Hepatocyte (in vitro differentiated cells): ENCODE results near the gene UTRN. TPM values are rescaled to one million over a fixed set of nuclear protein-coding genes. Genes with fewer than 3 reads are reported as not detected.

Experiments
- DNase-seq: peaks from one replicate; pipeline ENCODE4 v3.0.0-alpha.2; 2016; ENCODE audit warnings: low spot score
- H2AFZ ChIP-seq: fragments of 200-600 bp; sonication (generic); 2 replicates; pipeline ENCODE4 v1.6.0; 2016; ENCODE audit warnings: antibody characterized with exemption, mild to moderate bottlenecking
- H3K27ac ChIP-seq: fragments of 200-600 bp; sonication (generic); 2 replicates; pipeline ENCODE4 v1.5.1; 2016; ENCODE audit warnings: mild to moderate bottlenecking
- H3K27me3 ChIP-seq: fragments of 200-600 bp; sonication (generic); 2 replicates; pipeline ENCODE4 v1.6.1; 2016
- H3K36me3 ChIP-seq: fragments of 200-600 bp; sonication (generic); replicated peaks from 2 replicates; pipeline ENCODE4 v1.5.1; 2016; ENCODE audit warnings: low read depth; ENCODE audit not compliant: insufficient read depth
- H3K4me1 ChIP-seq: fragments of 200-600 bp; sonication (generic); 2 replicates; pipeline ENCODE4 v1.5.1; 2016; ENCODE audit warnings: mild to moderate bottlenecking, moderate library complexity; ENCODE audit not compliant: insufficient read depth
- H3K4me2 ChIP-seq: fragments of 200-600 bp; sonication (generic); 2 replicates; pipeline ENCODE4 v1.6.0; 2016
- H3K4me3 ChIP-seq: fragments of 200-600 bp; sonication (generic); 2 replicates; pipeline ENCODE4 v1.5.1; 2016; ENCODE audit warnings: mild to moderate bottlenecking
- H3K79me2 ChIP-seq: fragments of 200-600 bp; sonication (generic); 2 replicates; pipeline ENCODE4 v1.6.0; 2017; ENCODE audit warnings: mild to moderate bottlenecking
- H3K9me2 ChIP-seq: fragments of 200-600 bp; sonication (generic); replicated peaks from 2 replicates; pipeline ENCODE4 v1.6.0; 2017; ENCODE audit warnings: mild to moderate bottlenecking; ENCODE audit not compliant: insufficient read depth
- H3K9me3 ChIP-seq: fragments of 200-600 bp; sonication (generic); 2 replicates; pipeline ENCODE4 v1.5.1; 2016; ENCODE audit warnings: low read depth, mild to moderate bottlenecking
- H4K20me1 ChIP-seq: fragments of 200-600 bp; sonication (generic); 2 replicates; pipeline ENCODE4 v1.6.0; 2016; ENCODE audit warnings: mild to moderate bottlenecking; ENCODE audit not compliant: insufficient read depth, poor library complexity, severe bottlenecking
- EZH2 ChIP-seq: fragments of 200-600 bp; sonication (generic); IDR thresholded peaks from 2 replicates; pipeline ENCODE4 v1.6.1; 2016; ENCODE audit warnings: antibody characterized with exemption, mild to moderate bottlenecking, borderline replicate concordance
- EZH2phosphoT487 ChIP-seq: fragments of 200-600 bp; sonication (generic); IDR thresholded peaks from one replicate; pipeline ENCODE4 v1.6.1; 2018; ENCODE audit warnings: antibody characterized with exemption, mild to moderate bottlenecking, low read depth, moderate library complexity; ENCODE audit not compliant: unreplicated experiment, severe bottlenecking
- WGBS: methylation state at CpG from one replicate; pipeline ENCODE4 v1.1.6; 2016; ENCODE audit warnings: low lambda C conversion rate; ENCODE audit errors: missing lambda C conversion rate; 5-methylcytosine and 5-hydroxymethylcytosine counted together
- polyA plus RNA-seq: library from polyadenylated mRNA; unstranded; fragments of >200 nt; fragmentation: Nextera tagmentation; extraction: Ambion mirVana; gene quantifications from 2 replicates; pipeline ENCODE4 v1.2.1, GENCODE V29; 2016
- total RNA-seq: library from RNA; depleted of rRNA; stranded (reverse); fragments of >200 nt; gene quantifications from 2 replicates; pipeline ENCODE4 v1.2.3, GENCODE V29; 2014
- TF ChIP-seq, protein P1 (sequence below): fragments of 200-600 bp; sonication (generic); IDR thresholded peaks from 2 replicates; pipeline ENCODE4 v1.5.1; 2016; ENCODE audit warnings: antibody characterized with exemption, mild to moderate bottlenecking; ENCODE audit not compliant: poor library complexity

Gene UTRN
- total and polyA plus RNA-seq, 2 experiments from 2014 or later, result 33.1 to 112 TPM

- Histone ChIP-seq H3K9me2 (no peaks in the 10 kb centered on the region), H3K4me1 (no peaks in the 10 kb centered on the region), H3K4me2 (no peak overlapping the region), H2AFZ (no peak overlapping the region), H3K27me3 (no peaks in the 10 kb centered on the region), H3K9me3 (no peaks in the 10 kb centered on the region), H4K20me1 (no peaks in the 10 kb centered on the region), H3K36me3 (no peaks in the 10 kb centered on the region), H3K79me2 (peaks cover 64% of the 10 kb centered on the region), H3K27ac (no peak overlapping the region), H3K4me3 (no peak overlapping the region)
- DNase-seq, result no peak
- TF ChIP-seq EZH2, result no peak
- TF ChIP-seq, protein P1, sequence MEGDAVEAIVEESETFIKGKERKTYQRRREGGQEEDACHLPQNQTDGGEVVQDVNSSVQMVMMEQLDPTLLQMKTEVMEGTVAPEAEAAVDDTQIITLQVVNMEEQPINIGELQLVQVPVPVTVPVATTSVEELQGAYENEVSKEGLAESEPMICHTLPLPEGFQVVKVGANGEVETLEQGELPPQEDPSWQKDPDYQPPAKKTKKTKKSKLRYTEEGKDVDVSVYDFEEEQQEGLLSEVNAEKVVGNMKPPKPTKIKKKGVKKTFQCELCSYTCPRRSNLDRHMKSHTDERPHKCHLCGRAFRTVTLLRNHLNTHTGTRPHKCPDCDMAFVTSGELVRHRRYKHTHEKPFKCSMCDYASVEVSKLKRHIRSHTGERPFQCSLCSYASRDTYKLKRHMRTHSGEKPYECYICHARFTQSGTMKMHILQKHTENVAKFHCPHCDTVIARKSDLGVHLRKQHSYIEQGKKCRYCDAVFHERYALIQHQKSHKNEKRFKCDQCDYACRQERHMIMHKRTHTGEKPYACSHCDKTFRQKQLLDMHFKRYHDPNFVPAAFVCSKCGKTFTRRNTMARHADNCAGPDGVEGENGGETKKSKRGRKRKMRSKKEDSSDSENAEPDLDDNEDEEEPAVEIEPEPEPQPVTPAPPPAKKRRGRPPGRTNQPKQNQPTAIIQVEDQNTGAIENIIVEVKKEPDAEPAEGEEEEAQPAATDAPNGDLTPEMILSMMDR, result no peak
- TF ChIP-seq EZH2phosphoT487, result no peak
- WGBS, result 95% methylated on average over 16 of the region's 16 CpGs
Observed at GRCh38 chr6:144315226-144315980, 30.3 kb downstream of the UTRN start.

DNA sequence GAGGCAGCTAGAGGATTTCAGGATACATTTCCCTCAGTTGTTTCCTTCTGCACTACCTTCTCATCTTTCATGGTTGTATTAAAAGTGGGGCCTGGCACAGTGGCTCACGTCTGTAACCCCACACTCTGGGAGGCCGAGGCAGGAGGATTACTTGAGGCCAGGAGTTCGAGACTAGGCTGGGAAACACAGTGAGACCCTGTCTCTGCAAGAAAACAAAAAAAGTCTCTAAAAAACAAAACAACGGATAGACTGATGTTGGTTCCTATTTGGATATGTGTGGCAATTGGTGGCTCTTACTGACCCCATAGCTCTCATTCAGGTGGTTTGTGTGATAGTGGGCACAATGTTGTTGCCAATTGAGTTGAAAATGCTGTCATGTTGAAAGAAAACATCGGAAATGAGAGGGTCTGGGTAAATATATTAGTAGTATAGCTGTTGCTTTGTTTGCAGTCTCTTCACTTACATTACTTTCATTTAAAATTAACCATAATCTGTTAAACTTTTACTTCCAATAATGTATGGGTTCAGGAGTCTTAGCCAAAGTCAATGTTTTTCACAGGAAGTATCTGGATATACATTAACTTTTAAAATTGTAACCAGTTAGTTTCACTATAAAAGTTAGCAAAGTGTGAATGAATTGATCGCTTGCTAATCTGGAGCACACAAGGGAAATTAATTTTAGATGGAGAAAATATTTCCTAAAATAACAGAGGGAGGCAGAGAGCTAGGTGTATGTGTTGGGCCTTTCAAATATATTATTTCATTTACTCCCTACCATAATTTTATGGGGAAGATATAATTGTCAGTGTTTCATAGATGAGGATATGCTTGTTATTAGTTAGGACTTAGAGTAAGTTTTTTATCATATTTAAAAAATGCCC is 31.1 kb downstream of the UTRN start:
- Histone ChIP-seq H3K79me2 (peaks cover 64% of the 10 kb centered on the region), H3K36me3 (no peaks in the 10 kb centered on the region), H3K4me2 (no peak overlapping the region), H3K4me3 (no peak overlapping the region), H3K9me3 (no peaks in the 10 kb centered on the region), H4K20me1 (no peaks in the 10 kb centered on the region), H2AFZ (no peak overlapping the region), H3K27me3 (no peaks in the 10 kb centered on the region), H3K4me1 (no peaks in the 10 kb centered on the region), H3K27ac (no peak overlapping the region), H3K9me2 (no peaks in the 10 kb centered on the region)
- WGBS, result 90% methylated on average over 6 of the region's 6 CpGs
- DNase-seq, result no peak
- TF ChIP-seq EZH2phosphoT487, result no peak
- TF ChIP-seq, protein P1, result no peak
- no peak for TF ChIP-seq EZH2

DNA sequence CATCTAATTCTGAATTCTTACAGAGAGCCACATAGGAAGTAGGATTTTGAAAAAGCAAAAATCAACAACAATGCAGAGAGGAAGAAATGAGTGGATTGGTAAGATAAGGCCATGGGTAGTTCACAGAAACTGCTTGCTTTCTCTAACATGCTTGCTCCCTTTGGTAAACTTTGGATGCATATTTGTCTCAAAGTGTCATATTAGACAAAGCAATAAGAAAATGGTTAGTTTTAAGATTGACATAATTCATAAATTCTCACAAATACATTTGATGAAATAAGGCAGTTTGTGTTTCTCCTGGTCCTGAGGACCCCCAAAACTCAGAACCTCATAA is 31.7 kb downstream of the UTRN start:
- TF ChIP-seq EZH2, result no peak
- TF ChIP-seq, protein P1, result no peak
- TF ChIP-seq EZH2phosphoT487, result no peak
- no peaks in the 10 kb centered on the region for H3K36me3 ChIP-seq
- no peaks in the 10 kb centered on the region for H3K27me3 ChIP-seq
- no peaks in the 10 kb centered on the region for H3K4me1 ChIP-seq
- H3K9me2 ChIP-seq, result no peaks in the 10 kb centered on the region
- H3K79me2 ChIP-seq, result peaks cover 65% of the 10 kb centered on the region
- no peak overlapping the region for H3K4me2 ChIP-seq
- no peak for DNase-seq
- H3K27ac ChIP-seq, result no peak overlapping the region
- no peak overlapping the region for H3K4me3 ChIP-seq
- no peaks in the 10 kb centered on the region for H4K20me1 ChIP-seq
- H2AFZ ChIP-seq, result no peak overlapping the region
- no peaks in the 10 kb centered on the region for H3K9me3 ChIP-seq
